Hippocampal formation (tissue), 2 donors: ENCODE data around the gene PEF1.

Experiments used
- DNase-seq, 2 donors: peaks; one replicate each; lab custom pipeline; 2025; lab: John Stamatoyannopoulos, UW

Gene PEF1, protein sequence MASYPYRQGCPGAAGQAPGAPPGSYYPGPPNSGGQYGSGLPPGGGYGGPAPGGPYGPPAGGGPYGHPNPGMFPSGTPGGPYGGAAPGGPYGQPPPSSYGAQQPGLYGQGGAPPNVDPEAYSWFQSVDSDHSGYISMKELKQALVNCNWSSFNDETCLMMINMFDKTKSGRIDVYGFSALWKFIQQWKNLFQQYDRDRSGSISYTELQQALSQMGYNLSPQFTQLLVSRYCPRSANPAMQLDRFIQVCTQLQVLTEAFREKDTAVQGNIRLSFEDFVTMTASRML

DNA sequence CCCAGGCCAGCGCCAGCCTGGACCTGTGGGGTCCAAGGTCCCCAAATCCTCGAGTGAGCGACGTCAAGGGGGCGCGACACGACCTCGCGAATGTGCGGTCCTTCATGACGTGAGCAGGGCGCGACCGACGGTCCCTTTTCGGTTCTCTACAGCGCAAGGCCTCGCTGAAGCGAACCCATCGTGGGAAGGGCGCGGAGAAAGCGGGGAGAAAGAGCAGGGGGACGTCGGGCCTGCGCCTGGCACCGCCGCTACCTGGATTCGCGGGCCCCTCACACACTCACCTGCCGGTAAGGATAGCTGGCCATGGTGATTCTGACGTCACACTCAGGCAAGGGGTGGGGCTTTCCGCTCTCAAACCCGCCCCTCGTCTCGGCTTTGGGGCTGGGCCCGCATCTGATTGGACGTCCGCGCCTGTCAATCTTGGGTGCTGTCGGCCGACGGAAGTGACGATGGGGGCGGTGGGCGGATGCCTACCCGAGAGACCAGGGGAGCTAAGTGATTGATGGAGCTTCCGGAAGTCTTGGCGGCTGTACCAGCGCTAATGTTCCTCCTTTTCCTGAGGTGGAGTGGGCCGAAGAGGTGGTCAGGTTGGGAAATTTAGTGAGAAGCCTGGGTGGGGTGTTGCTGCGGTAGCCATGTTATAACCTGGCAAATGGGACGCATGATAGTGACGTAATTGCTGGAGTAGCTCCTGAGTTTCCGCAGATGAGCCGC lies at the start of gene PEF1:
PEF1 (minus strand) TSS at position 317 of the 714 bp plus-strand sequence; CDS start at position 305, 12 bp downstream.
- DNase-seq = peak; percentile 97 to 98

DNA sequence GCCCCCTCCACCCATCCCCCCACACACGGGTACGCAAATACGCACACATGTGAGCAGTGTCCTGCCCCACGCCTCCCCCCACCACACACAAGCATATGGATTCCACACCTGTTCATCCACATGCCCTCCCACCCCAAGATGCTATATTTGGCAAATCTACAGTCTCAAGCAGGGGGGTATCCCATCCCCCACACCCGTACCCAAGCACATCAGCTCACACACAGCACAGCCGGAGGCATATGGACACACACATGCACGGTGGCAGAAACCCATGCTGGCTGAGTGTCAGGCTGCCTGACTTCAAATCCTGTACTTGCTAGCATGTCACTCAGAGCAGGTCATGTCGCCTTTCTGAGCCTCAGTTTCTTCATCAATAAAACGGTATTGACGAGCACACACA lies 48.6 kb upstream of the PEF1 start:
- DNase-seq = no peak

DNA sequence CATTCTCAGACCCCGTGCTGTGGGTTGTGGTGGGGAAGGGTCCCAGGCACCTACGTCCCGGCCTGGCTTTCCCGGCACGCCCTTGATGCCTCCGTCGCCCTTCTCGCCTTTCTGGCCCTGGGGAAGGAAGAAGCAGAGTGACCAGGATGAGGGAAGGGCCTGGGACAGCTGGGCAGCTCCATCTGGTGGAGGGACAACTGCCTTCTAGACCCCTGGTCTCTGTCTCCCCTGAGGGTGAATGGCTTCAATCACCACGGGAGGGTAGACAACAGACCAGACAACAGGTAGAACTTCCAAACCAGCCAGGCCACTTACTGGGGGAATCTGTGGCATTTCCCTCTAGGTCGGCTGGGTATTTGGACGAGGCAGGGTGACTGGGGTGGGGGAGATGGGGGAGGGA lies 47.3 kb upstream of the PEF1 start:
- no peak for DNase-seq

DNA sequence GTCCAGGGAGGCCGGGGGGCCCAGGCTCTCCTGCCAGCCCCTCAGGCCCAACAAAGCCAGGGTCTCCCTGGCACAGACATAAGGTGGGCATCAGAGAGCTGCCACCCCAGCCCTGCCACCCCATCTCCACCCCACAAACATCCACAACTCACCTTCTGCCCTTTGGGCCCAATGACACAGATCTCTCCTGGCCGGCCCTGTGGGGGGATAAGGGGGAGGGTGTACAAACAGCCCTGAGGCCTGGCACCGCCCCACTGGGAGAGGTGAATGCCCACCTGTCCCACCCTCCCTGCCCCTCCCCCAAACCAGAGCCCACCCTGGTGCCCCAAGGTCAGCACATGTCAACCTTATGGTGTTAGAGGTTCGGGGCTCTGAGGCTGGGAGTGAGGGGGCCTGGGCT lies 46.8 kb upstream of the PEF1 start:
- DNase-seq = no peak

DNA sequence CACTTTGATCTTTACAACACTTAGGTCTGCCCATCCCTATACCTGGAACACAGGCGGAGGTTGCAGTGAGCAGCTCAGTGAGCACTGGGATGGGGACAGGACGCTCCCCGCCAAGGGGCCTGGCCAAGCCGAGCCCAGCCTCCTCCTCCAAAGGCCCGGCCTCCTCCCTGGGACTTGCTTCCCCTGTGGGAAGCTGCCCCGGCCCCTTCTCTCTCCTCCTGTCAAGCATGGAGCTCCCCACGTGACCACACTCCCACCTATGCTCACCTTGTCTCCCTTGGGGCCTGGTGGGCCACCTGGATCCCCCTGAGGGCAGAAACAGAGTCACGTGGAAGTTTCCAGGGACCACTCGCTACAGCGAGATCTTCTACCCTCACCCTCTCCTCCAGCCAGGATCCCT lies 46.2 kb upstream of the PEF1 start:
- no peak for DNase-seq

DNA sequence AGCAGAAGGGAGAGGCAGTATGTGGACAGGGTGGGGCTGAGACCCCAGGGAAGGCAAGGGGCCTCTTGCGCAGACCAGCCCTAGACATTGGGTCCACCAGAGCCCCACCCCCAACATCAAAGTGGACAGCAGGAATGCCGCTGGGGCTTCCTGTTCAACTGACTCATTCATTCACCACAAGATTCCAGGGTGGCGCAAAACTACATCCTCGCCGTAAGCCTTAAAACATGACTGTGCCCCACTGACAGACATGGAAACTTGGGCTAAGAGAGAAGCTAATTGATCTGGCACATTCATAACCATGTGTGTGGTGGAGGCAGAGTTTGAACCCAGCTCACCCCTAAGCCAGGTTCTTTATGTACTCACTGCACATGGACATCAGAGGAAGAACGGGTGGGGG lies 45.2 kb upstream of the PEF1 start:
- no peak for DNase-seq

DNA sequence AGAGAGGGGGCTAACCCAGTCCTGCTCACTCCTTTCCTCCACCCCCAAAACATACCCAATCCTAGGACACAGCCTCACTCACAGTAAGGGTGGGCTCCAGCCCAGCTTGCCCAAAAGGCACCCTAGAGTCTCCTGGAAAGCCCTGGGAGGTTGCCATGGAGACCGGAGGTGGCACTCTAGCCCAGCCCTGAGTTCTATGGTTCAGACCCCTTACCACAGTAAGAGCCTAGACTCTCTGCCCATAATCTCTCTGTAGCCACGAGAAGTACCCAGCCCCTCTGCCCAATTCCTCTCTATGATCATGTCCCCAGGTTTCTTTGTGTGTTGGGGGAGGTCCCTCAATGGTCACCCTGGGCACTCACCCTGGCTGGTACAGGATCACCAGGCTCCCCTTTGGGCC lies 44.7 kb upstream of the PEF1 start:
- DNase-seq = no peak

DNA sequence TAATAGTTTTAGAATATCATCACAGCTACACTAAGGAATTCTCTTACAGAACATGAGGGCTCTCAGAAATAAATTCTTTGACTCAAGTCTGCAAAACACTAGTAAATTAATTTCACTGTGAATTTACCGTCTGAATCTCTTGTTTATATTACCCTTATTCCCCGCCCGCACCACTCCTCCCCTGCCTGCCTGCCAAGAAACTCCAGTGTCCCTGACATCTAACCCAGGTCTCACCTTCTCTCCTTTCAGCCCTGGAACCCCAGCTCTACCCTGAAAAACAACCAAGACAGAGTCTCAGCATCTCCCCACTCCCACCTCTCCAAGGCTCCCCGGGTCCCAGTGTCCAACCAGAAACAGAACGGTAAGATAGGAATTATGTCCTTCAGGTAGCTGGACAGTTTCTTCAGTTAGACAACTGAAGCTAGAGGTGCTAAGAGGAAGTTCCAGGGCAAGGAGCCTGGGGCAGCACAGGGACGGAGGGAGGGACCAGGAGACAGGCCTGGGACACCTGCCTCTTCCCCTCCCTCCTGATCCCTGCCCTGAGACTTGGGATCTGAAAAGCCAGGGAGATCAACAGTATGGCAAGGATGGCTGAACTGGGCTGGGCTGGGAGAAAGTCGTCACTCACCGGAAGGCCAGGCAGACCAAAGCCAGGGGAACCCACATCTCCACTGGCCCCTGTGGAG lies 43.7 kb upstream of the PEF1 start:
- no peak for DNase-seq

DNA sequence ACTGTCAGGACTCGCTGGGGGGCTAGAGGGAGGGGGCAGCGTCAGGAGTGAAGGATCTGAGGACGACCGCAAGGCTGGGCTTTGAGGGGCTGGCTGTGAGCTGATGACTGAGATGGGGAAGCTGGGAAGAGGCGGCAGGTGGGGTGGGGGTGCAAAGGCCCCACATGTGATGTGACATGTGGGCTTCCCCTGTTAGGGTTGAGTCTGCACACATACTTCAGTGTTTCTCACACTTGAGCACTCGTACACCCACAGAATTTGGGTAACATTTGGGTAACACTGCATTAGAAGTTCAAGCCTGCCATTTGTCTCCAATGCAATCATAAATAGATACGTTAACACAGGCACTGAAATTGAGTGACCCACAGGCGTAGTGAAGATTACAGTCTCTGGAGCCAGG lies 42.9 kb upstream of the PEF1 start:
- no peak for DNase-seq

DNA sequence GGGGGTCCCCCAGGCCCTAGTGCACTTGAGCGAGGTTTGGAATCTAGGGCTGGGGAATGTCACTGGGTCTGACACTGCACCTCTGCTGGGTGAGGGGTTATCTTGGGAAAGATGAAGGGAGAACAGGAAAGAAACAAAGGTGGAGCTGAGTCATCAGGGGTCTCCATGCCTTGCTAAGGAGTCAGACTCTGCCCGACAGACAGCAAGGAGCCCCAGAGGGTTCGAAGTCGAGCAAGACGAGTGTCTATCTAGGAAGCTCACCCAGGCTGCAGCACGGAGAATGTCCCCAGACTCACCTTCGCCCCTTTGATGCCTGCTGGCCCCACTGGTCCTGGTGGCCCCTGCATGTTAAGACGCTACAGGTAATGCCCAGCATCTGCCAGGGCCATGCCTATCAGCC lies 41.1 kb upstream of the PEF1 start:
- DNase-seq = no peak

DNA sequence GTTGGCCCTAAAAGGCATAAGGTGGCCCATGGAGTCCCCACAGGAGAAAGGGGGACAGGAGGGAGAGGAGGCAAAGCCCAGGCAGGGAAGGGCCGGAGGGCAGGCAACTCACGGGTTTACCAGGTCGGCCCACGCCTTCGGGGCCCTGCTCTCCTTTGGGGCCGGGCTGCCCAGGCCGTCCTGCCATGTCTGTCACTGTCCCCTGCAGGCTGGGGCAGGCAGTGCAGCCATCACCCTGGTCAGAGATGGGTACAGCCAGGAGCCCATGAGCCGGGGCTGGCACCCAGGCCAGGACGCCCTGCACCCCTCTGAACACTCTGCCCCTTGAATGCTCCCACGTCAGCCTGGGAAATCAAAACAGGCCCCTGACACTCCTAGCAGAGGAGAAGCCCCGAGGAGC lies 39.3 kb upstream of the PEF1 start:
- no peak for DNase-seq

DNA sequence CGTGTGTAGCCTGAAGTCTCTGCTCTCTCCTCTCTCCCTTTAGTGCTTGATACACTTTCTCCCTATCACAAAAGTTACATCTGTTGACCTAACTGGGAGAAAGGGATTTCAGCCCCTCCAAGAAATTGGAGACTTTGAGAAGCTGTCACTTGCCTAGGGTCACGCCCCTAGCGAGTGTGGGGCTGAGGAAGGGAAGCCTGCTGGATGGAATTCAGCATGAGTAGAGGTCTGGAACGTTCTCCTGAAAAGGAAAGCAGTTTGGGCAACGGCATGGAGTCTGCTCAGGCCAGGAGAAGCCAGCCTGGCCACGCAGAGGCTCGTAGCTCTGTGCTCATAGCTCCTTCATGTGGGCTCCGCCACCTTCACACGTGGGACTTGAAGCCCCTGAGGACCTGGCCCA lies 36.7 kb upstream of the PEF1 start:
- no peak for DNase-seq

DNA sequence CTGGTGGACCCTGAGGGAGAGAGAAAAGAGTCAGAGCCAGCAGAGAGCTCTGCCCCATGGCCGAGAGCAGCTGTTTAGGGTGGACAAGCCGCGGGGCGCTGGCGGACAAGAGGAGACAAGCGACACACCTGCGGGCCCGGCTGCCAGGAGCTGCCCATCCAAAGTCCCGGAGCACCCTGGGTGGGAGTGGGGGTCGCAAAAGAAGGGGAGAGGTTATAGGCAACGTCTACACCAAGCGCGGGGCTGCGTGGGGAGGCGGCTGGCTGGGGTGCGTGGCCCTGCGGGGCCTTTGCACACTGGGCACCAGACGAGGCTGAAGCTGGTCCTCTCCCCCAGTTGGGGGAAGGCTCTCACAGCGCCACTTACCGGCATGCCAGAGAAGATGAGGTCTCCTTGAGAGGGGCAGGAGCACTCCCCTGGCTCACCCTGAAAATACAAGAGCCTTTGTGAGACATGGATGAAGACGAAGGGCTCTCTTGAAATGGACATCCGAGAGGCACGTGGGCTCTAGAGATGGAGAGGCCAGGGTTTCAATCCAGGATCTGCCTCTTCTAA lies 35.1 kb upstream of the PEF1 start:
- no peak for DNase-seq

DNA sequence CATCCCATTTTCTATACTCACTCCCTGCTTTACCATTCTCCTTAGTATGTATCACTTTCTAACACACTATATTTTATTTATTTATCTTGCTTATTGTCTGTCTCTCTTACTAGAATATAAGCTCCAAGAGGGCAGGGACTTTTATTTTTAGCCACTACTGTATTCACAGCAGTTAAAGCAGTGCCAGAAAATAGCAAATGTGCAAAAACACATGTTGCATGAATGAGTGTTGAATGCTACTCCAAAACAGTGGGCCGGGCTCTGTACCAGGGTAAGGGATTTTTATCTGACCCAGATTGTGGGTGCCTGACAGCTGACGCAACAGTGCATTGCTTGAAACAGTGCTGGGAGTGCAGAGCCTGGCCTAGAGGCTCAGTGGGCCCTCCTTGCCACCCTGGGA lies 34.4 kb upstream of the PEF1 start:
- DNase-seq = no peak

DNA sequence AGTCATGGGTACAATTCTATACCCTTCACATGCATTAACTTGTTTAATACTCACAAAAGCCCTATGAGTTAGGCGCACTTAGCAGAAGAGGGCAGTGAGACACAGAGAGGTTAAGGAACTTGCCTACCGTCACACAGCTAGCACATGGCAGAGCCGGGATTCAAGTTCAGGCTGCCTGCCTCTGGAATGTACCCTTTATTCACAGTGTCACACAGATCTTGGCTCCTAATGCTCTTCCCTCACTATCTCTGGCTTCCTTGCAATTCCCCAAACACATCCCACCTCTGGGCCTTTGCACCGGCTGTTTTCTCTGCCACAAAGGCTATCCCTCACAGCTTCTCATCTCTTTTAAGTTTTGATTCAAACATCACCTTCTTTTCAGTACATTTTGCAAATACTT lies 34.0 kb upstream of the PEF1 start:
- no peak for DNase-seq

DNA sequence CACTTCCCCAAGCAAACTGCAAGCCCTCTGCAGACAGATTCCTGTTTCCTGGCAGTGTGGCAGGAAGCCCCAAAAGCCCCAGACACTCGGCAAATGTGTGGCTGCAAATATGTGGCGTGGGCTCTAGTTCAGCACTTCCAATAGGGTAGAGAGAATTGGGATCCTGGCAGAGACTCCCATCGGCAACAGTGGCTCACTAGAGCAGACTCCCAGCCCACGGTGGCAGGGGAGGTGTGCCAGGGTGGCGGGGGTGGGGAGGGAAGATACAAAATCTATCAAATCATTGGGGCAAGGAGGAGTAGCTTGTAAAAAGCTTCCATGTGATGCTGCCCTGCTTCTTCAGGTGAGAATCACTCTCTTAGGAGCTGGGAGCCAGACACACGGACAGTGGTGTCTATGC lies 33.3 kb upstream of the PEF1 start:
- DNase-seq = no peak

DNA sequence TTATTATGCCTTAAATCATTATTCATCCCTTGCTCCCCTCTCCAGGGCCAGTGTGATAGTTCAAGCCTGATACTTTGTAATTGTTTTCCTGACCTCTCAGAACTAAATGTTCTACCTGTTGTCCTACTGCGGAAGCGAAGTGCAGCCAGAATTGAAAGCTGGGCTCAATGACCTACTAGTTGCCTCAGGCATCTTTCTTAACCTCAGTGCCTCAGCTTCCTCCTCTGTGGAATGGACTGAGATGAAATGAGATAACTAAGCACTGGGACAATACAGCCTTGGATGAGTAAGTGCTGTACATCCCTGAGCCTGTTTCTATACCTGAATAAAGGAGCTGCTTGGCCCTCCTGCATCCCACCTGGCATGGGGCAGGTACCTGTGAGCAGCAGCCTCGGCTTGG lies 32.7 kb upstream of the PEF1 start:
- DNase-seq = no peak

DNA sequence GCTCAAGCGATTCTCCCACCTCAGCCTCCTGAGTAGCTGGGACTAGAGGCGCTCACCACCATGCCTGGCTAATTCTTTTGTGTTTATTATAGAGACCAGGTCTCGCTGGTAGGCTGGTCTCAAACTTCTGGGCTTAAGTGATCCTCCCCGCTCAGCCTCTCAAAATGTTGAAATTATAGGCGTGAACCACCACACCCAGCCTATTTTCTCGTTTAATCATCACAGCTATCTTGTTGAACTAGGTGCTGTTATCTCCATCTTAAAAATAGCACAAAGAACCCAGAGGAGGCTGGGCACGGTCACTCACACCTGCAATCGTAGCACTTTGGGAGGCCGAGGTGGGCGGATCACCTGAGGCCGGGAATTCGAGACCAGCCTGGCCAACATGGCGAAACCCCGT lies 31.1 kb upstream of the PEF1 start:
- DNase-seq = no peak

DNA sequence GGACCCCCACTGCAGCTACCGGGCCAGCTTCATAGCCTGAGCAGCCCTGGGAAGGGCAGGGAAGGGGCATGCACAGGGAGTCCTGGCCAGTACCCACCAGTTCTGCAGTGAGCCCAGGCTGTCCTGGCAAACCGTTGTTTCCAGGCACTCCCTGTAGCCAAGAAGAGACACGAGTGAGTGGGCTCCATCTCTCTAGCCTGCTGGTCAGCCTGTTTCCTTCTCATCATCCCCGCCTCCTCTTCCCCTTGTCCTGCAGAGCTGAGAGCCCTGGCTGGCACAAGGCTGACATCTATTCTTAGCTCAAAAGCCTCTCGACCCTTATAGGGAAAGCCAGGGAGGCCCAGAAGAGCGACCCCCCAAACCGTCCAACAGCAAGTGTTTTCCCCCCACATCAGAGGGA lies 30.5 kb upstream of the PEF1 start:
- DNase-seq = no peak

DNA sequence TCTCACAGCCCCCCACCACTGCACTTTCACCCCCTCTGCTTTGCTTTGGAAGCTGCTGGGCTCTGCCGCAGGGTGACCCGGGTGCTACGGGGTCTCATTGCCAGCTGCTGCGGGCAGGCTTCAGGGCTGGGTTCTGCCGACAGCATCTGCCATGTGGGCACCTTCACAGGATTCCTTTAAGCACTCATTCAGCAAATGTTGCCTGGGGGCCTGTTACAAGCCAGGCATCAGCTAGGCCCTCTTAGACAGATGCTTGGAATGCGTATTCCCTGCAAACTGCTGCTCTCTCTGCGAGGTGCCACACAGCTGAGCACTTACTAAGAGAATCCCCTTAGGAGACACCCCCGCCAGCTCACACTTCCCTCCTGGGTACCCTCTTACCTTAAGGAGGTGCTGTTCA lies 29.9 kb upstream of the PEF1 start:
- no peak for DNase-seq

DNA sequence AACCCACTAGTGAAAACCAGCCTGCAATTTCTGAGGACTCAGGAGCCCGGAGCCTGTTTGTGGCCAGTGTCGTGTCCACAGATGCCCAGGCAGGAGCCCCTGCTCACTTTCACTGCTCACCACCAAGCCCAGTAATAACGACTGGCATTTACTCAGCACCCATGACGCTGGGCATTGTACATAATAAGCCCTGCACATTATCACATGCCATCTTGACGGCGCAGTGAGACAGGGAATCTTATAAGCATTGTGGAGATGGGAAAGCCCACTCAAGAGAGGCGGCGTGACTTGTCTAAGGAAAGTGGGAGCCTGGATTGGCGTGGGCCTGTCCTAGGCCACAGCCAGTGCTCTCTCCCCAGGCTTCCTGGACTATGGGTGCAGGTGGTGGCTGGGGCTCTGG lies 28.8 kb upstream of the PEF1 start:
- DNase-seq = no peak

DNA sequence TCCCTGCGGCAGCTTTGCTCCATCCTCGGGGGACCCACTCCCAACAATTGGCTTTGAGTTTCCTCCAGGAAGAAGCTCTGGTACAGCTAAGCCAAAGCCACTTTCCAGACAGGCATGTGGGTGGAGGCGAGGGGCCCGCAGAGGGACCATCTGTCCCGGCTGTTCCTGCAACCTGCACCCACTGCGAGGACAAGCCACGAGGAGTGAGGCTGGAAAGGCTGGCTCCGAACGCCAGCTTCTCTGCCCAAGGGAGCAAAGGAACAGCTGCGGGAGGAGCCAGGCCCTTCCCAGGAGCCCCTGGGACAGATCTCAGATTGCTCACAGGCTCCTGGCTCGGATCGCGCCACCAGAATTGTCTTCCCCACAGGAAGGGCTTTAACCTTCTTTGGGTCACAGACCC lies 28.3 kb upstream of the PEF1 start:
- peak in 1 of 2 donors; percentile 8 for DNase-seq
